ENCODE data around the gene LDLRAD3. TPM values are rescaled to one million over a fixed set of nuclear protein-coding genes. Genes with fewer than 3 reads are reported as not detected.

The LDLRAD3 gene
- total RNA-seq, 4 donors from 2014 or later, result 39.7 to 50.9 (median 46.0) TPM

DNA sequence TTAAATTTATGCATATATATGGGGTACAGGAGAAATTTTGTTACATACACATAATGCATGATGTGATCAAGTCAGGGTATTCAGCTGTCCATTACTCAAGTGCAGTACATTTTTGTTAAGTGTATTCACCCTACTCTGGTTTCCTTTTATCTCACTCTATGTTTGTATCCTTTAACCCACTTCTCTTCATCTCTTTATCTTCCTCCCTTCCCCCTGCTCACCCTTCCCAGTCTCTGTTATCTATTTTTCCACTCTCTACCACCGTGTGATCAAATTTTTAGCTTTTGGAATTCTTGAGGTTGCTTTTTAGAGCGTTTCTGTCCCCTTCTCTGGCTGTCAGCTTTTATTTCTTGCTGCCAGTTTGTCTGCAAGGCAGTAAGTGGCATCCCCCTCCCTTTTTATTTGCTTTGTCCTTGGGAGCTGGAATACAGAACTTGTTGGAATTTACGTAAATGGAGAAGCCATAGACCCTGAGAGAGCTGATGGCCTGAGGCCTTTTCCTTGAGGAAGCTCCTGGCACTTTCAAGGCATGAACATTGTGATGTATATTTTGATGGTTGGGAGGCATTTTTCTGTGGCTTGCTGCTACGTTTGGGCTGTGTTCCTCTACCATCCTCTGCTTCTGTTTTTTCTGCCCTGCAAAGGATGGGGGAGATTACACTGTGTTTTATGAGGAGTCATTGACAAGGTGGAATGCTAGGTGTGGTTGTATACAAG, 148.6 kb downstream of the LDLRAD3 start:
- no peak overlapping the region for H3K27ac ChIP-seq
- WGBS, result 76% methylated on average over 4 of the region's 4 CpGs
- TF ChIP-seq CTCF (IDR thresholded peaks at IDR 0.05), result no peak
- no peak for TF ChIP-seq EP300 (IDR thresholded peaks at IDR 0.05)
- no peak for TF ChIP-seq POLR2A (IDR thresholded peaks at IDR 0.05)
- no peak for TF ChIP-seq POLR2AphosphoS5 (IDR thresholded peaks at IDR 0.05)
- peaks cover 5% of the 10 kb centered on the region for H3K4me1 ChIP-seq
- no peaks in the 10 kb centered on the region for H3K9me3 ChIP-seq
- DNase-seq (ENCODE audit: low spot score in 2 of 2), result no peak
- no peak overlapping the region for H3K4me3 ChIP-seq
- H3K27me3 ChIP-seq, result no peaks in the 10 kb centered on the region
- H3K36me3 ChIP-seq, result peaks cover 19% of the 10 kb centered on the region

GRCh38 chr11:36093548-36093947, 149.7 kb downstream of the LDLRAD3 start:
- Histone ChIP-seq H3K4me3 (no peak overlapping the region), H3K27ac (no peak overlapping the region), H3K4me1 (peaks cover 5% of the 10 kb centered on the region), H3K36me3 (peaks cover 27% of the 10 kb centered on the region), H3K27me3 (no peaks in the 10 kb centered on the region), H3K9me3 (no peaks in the 10 kb centered on the region)
- 88% methylated on average over 4 of the region's 4 CpGs for WGBS
- DNase-seq (ENCODE audit: low spot score in 2 of 2), result no peak
- no peak for TF ChIP-seq CTCF (IDR thresholded peaks at IDR 0.05)
- no peak for TF ChIP-seq EP300 (IDR thresholded peaks at IDR 0.05)
- TF ChIP-seq POLR2AphosphoS5 (IDR thresholded peaks at IDR 0.05), result no peak
- TF ChIP-seq POLR2A (IDR thresholded peaks at IDR 0.05), result no peak

DNA sequence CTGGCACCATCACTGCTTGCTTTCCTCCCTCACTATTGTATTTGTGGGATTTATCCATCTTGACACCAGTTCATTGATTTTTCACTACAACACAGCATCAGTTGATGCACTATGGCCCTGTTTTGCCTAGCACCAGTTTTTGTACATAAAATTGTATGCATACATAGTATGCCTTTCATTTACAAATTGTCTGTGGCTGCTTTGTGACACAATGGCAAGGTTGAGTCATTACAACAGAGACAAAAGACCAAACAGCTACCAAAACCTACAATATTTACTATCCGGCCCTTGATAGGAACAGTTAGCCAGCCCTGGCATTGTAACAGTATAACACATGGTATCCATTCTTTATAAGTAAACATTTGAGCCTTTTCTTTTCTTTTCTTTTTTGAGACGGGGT, 150.3 kb downstream of the LDLRAD3 start:
- no peak overlapping the region for H3K27ac ChIP-seq
- no peak for DNase-seq (ENCODE audit: low spot score in 2 of 2)
- WGBS, result 92% methylated on average over 2 of the region's 2 CpGs
- TF ChIP-seq EP300 (IDR thresholded peaks at IDR 0.05), result no peak
- TF ChIP-seq POLR2AphosphoS5 (IDR thresholded peaks at IDR 0.05), result no peak
- TF ChIP-seq POLR2A (IDR thresholded peaks at IDR 0.05), result no peak
- no peak for TF ChIP-seq CTCF (IDR thresholded peaks at IDR 0.05)
- no peaks in the 10 kb centered on the region for H3K4me1 ChIP-seq
- H3K9me3 ChIP-seq, result no peaks in the 10 kb centered on the region
- no peaks in the 10 kb centered on the region for H3K27me3 ChIP-seq
- H3K36me3 ChIP-seq, result peaks cover 33% of the 10 kb centered on the region
- no peak overlapping the region for H3K4me3 ChIP-seq

GRCh38 chr11:36095716-36096115, 151.9 kb downstream of the LDLRAD3 start:
- peaks cover 41% of the 10 kb centered on the region for H3K36me3 ChIP-seq
- no peak for TF ChIP-seq EP300 (IDR thresholded peaks at IDR 0.05)
- TF ChIP-seq CTCF (IDR thresholded peaks at IDR 0.05), result no peak
- TF ChIP-seq POLR2A (IDR thresholded peaks at IDR 0.05), result no peak
- no peak for TF ChIP-seq POLR2AphosphoS5 (IDR thresholded peaks at IDR 0.05)
- no peak for DNase-seq (ENCODE audit: low spot score in 2 of 2)
- H3K4me1 ChIP-seq, result no peaks in the 10 kb centered on the region
- no peak overlapping the region for H3K4me3 ChIP-seq
- H3K9me3 ChIP-seq, result no peaks in the 10 kb centered on the region
- no peak overlapping the region for H3K27ac ChIP-seq
- no peaks in the 10 kb centered on the region for H3K27me3 ChIP-seq
- 92% methylated on average over 8 of the region's 8 CpGs for WGBS

DNA sequence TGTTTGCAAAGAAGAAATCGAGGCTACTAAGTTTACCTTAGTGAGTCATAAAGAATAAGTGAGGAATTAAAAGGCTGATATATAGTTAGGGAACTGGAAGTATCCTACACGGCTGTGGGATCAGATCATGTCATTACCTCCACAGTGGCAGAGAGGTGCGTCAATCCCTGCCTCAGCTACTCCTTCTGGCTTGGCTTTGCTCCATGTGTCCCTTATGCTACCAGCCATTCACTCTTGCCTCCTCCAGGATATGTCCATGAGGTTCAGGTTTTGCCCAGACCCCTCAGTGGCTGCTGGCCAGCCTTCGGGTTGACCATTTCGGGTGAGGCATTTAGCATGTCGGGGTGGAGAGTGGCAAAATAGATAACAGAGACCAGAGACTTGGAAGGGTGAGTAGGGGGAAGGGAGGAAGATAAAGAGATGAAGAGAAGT, 153.4 kb downstream of the LDLRAD3 start:
- TF ChIP-seq EP300 (IDR thresholded peaks at IDR 0.05) (no peak), CTCF (IDR thresholded peaks at IDR 0.05) (no peak), POLR2AphosphoS5 (IDR thresholded peaks at IDR 0.05) (no peak), POLR2A (IDR thresholded peaks at IDR 0.05) (no peak)
- 81% methylated on average over 6 of the region's 6 CpGs for WGBS
- DNase-seq (ENCODE audit: low spot score in 2 of 2), result no peak
- Histone ChIP-seq H3K27ac (no peak overlapping the region), H3K4me1 (no peaks in the 10 kb centered on the region), H3K27me3 (no peaks in the 10 kb centered on the region), H3K36me3 (peaks cover 51% of the 10 kb centered on the region), H3K9me3 (no peaks in the 10 kb centered on the region), H3K4me3 (no peak overlapping the region)

Measured in suprapubic skin (tissue), 4 donors.